ENCODE results near the gene VAPB.

The VAPB gene

DNA sequence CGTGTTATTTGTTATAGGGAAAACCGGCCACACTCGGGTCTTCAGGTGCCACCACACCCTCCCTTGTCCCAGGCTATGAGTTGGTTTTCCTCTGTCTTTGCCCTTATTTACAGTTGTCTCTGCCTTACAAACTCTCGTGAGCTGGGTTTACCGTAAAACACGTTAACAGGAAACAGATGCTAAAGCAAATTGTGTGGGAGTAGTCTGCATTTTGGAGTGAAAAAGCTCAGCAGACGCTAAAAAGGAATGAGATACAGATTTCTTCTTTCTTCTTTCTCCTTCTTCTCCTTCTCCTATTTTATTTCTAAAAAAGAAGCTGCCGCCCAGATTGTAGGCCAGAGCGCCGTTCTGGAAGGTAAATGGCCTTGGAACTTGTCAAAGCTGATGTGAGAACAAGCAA lies 74.2 kb downstream of the VAPB start:
- no peak for DNase-seq (ENCODE audit: low spot score)

DNA sequence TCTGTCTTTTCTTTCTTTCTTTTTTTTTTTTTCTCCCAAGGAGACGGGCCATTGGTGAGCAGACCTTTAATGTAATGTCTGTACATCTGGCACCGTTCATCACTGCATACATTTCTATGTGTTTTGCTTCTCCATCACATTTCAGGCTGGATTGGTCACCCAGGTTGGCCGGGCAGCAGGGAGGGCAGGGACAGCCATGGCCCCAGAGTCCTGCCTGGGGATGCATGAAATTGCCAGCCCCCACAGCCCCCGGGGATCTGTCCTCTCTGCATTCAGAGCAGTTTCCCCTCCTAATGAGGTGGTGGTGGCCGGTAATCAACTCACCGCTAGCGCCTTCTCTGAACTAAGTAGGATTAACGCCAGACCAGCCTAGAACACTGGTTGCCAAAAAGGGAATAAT lies 75.8 kb downstream of the VAPB start:
- no peak for DNase-seq (ENCODE audit: low spot score)

DNA sequence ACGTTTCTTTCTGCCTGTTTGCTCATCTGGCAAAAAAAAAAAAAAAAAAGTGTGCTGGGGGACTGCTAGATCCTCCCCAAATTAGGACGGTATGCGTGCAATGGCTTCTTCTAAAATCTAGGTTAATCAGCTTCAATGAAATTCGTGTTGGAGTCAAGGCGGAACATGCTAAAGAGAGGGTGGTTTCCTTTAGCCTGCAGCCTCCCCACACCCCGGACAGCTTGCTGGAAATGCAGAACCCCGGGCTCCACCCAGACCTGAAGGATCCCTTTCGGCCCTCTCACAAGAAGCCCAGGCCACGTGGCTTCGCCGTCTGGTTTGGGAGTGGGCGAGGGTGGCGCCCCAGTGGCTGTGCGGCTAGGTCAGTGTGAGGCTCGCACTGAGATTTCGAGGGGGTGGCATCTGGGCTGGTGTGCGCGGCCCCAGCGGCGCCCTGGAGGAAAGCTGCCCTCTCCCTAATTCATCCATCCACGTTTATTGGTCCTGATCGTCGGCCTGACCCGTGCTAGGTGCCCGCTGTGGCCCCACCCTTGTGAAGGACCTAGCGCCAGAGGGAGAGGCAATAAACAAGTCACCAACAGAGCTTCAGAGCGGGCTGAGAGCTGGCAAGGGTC lies 77.2 kb downstream of the VAPB start:
- no peak for DNase-seq (ENCODE audit: low spot score)

DNA sequence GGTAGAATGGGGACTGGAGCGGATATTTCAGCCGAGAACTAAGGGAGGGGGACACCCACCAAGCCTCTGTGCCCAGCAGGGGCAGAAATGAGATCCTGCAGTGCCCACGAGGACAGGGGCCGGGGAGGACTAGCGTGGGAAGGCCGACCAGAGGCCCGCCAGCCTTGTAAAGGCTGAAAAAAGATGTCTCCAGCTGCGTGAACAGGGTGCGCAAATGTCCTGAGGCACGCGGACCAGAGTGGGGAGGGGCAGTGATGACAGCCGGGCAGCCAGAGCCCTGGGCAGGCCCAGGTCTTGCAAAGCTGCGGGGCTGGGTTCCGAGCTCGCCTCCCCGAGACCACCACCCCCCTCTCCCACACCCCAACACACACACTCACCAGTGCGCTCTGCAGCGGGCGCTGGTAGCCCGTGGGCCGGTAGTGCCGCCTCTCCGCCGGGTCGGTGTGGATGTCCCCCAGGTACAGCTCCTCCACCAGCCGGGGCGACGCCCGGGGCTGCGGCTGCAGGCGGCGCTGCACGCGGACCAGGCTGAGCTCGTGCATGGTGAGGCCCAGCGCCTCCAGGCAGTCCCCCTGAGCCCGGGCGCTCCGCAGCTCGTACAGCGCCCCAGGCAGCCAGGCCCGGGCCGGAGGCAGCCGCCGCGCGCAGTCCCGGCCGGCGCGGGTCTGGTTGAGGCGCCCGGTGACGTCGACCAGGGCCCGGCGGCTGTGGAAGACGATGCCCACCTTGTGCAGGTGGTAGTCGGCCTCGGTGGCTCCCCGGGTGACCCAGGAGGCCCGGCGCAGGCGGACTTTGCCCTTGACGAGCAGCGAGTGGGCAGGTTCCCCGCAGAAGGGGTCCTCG lies 77.9 kb downstream of the VAPB start:
- no peak for DNase-seq (ENCODE audit: low spot score)

DNA sequence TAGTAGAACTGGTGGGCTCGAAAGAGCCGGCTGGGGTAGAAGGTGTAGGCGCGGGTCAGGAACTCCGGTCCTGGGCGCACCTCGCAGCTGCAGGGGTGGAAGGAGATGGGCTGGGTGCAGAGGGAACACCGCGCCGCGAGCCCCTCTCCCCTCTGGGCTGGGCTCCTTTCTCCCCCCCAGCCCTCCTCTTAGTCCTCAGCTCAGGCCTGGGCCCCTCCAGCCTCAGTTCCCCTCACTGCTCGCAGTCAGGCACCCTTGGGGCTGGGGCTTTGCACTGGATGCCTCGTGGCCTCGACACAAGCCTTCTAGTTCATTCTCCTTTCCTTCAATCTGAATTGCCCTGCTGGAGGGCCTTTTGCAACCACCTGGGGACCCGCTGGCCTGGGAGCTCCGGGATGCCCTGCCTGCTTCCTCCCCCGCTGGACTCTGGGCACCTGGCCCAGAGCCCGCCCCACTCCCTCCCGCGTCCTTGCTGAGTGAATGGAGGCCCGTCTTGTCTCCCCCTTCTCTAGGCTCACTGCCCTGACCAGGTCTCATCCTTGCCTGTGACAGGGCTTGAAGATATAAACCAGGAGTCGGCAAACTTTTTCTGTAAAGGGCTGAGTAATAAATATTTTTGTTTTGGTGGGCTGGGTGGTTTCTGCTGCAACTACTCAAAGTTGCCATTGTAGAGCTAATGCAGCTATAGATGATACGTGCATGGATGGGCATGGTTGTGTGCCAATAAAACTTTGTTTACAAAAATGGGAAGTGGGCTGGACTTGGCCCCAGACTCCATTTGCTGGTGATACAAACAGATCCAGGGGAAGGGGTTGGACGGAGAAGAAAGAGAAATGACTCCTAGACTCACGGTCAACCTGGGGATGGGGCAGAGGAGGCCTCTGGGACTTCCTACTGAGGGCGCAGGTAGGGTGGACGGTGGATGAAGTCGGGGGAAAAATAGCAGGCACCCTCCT lies 78.8 kb downstream of the VAPB start:
- no peak for DNase-seq (ENCODE audit: low spot score)

DNA sequence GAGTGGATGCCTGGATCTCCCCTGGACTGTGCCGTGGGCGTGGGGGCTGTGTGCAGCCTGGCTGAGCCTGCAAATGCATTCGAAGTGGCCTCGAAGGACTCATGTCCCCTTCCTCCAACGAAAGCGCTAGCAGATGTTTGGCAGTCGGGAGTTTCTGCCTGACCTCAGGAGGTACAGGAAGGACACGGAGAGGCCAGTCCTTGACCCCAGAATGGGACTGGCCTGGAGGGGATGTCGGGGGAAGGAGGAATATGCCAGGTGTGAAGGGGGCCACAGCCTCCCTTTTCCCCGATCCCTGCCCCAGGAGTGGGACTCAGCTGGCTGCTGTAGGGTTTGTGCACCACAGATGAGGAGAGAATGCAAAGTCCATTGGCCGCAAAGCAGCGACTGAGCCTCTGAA lies 80.6 kb downstream of the VAPB start:
- DNase-seq (ENCODE audit: low spot score): no peak

DNA sequence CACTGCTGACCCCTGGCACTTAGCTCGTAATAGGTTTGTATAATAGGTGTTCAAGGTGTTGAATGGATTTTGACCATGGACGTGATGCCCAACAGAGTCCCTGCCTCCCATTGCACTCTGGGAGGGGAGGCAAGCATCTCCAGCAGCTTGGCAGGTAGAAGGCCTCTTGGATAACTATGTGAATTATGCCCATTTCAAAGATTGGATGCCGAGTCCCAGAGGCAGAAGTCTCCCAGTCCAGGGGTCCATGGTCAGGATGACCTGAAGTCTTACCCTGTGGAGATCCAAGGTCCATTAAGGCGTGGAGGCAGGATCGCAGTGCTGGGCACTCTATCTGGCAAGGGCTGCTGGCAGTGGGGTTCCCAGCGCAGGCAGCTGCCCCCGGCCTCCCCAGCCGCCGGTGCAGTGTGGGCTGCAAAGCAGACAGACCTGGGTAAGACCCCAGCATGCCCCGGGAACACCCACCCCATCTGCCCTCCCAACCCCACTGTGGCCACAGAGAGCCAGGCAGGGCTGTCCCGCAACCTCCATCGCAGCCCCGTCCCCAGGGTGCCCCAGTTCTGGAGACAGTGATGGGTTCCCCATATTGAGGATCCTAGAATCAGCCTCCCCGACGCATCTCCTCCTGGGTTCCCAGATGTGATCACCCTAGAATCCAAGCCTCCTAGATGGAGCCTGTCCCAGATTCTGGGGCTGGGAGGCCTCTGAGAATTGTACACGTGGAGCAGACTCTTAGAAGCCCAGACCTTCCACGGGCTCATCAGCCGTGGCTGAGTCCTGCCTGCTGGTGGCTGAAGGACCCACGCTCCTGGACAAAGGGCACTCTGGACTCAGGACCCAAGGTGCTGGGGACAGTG lies 81.5 kb downstream of the VAPB start:
- DNase-seq (ENCODE audit: low spot score): no peak

DNA sequence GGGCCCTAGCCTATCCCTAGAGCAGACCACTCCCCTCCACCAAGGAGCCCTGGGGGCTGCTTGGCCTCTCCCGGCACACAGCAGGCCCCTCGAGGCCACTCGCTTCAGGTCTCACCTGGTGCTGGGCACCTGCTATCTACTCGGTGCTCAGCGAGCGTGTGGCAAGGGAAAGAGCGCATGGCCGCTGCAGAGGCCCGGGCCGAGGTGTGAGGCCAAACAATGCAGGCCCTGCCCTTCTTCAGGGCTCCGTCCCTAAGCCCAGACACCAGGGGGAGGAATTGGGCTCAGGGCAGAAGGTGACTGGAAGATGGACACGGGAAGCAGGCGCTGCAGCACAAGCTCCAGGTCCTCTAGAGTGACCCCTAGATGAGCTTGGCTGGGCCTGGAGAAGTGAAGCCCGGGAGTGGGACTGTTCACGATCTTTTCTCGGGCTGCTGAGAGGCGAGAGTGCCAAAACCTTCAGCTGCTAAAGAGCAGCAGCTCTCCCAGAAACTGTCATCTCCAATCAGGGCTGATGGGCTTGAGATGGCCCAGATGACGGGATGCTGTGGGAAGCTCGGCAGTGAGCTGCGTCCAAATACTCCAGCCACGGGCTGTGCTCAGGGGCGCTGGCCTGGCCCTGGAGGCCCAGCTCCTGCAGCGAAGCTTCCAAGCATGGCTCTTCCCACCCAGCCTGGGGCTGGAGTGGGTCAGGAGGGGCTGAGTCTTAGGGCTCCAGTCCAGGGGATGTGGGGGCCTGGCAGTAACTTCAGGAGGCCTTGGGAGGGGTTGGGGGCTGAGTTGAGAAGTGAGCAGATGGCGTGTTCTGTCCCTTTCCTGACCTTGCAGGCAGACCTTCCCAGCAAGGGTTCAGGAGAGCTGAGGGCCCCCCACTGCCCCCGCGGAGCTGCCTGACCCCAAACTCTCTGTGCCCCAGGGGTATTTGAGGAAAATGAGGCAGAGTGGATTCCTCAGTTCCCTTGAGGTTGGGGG lies 82.5 kb downstream of the VAPB start:
- no peak for DNase-seq (ENCODE audit: low spot score)

DNA sequence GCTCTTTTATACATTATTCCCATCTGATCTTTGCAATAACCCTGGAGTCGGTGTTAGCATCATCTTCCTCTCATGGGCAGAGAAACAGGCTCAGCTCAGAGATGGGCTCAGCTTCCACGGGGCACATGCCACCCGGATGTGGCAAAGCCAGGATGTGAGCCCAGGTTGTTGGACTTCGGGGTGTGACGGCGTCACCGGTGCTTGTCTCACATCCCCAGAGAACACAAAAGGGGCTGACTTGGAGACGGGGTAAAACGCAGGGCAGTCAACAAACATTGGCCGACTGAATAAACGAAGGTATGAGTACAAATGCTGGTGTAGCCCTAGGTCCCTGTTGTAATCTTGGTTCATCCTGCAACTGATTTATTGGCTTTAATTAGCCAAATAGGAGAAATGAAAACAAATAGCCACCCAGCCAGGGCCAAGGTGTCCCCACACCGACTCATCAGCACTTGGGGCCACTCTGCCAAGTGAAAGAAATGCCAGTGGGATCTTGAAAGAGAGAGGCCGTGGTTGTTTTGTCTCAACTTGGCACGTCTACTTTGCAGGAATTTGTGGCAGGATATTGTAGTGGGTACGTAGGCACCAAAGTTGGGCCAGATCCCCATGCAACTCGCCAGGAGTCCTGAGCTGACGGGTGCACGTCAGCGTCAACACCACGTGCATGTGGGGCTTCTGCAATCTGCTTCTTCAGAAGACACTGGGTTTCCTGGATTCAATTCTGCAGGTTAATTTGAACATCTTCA lies 83.4 kb downstream of the VAPB start:
- DNase-seq (ENCODE audit: low spot score): no peak

DNA sequence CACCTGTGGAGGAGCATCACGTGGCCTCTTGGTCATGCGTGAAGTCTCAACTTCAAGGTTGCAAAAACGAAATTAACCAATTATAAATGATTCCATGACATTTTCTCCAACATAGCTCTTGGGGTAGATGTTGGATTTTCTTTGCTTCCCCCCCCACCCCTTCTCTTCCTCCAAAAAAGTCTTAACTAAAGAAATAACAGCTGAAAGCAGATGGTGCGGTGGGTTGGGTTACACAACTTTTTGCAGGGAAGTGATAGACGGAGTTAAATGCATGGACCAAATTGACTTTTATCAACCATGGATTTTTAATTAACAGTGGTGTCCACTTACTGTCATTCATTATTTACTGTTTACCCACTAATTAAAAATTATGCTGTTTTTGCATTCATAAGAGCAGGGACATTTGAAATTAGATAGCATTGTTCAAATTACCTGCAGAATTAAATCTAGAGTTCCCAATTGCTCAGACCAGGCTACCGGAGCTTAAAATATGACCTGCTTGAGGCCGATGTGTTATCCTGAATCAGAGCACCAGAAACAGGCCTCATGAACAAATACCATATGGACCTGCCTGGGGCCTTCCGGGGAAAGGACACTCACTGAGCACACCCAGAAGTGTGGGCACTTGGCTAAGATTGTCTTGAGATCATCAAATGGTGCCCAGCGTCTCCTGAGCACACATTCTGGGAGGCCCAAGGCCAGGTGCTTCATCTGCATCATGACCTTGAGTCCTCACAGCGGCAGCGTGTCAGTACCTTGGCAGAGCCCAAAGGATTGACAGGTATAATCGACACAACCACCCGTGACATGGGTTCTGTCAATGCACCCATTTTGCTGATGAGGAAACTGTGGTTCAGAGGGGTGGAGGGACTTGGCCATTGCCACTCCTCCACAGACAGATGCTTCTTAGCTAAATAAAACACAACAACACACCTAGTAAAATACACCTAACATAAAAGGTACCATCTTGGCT lies 84.7 kb downstream of the VAPB start:
- DNase-seq (ENCODE audit: low spot score): no peak

DNA sequence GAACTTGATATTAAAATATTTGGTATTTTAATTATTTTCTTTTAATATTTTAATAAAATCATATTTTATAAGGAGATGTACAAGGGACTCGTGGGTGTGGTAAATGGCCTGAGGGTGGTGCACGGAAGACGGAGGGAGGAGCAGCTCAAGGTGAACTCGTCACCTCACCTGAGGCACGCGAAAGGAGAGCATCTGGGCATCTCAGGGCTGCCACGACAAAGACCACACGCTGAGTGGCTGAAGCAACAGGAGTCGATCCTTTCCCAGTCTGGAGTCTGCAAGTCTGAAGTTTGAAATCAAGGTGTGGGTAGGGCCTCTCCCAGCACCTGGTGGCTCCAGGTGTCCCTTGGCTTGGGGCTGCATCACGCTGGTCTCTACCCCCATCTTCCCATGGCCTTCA lies 86.4 kb downstream of the VAPB start:
- DNase-seq (ENCODE audit: low spot score): no peak

DNA sequence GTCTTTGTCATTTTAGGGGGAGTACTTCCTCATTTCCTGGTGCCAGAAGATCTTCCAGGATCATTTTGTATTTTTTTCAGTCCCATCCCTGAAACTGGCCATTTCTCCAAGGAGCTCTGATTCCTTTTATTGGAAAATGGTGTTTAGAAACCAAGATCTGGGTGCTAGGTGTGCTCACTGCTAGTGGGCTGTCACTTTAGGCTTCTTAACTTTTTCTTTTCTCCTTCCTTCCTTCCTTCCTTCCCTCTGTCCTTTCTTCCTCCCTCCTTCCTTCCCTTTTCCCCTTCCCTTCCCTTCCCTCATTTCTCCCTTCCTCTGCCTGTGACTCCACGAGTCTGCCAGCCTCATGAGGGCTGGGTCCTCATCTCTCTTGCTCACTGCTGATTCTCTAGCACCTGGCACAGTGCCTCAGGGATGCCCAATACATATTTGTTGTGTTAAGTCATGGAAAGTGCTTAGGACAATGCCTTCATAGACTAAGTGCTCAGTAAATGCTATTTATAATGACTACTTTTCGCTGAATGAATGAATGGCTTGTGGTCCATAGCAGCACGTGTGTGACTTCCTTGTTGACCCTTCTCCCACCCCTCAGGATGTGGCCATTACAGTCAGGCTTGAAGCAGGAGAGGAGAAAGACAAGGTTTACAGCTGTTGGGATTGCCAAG lies 89.2 kb downstream of the VAPB start:
- DNase-seq (ENCODE audit: low spot score): no peak

DNA sequence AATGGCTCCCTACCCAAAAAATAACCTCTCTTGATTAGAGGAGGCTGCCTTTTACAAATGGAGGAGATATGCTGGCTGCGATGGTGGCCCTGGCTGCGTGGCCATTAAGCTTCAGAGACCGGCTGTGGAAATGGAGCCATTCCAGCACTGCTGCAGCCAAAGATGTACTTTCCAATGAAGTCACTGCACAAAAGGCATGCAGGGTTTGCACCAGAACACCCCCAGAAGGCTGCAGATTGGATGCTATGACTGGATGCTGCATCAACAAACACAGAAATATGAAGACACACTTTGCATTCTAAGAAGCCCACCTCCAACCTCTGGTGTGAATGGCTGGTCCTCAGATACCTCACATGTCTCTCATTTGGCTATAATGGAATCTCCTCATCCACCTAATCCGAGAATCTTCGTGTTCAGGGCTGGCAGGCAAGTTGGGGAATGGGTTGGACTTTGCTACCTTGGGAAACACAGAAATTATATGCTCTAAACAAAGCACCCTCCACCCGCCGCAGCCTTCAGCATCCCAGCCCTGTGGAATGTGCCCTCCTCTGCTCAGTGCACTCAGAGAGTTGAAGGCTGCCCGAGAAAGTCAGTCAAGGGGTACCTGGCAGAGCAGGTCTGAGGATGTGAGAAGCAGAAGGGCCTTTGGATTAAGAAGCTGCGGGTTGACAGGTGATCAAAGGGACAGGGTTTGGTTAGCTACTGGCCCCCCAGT lies 90.9 kb downstream of the VAPB start:
- no peak for DNase-seq (ENCODE audit: low spot score)

DNA sequence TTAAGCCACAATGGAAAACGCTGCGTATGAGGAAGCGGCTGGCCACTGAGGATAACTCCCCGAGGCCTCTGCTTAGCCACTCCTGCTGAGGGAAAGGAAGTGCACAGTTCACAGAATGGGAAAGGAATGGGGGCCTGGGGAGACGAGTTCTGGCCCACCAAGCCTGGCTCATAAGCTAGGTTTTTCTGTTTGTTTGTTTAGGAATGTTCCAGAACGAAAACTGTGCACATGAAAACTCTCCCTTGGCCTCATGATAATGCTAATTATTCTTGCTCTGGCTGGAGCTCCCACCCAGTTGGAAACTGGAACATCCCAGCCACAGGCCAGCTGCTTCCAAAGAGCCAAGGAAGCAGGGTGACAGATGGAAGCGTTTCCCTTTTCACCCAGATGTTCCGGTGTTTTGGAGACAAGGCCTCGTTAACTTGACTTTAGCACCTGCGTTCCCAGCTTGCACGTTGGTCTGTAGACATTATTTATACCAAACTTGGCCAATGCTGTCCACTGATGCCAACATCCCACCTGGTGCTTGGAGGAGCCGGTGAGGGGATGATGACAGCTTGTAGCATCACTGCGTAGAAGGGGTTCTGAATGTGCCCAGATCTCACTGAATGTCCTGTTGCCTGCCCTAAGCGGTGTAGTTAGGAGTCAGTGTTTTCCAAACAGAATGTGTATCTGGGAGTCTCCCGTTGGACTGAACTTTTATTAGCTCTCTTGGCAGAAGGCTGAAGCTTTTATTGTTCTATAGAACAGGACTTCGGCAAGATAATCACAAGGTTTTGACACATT lies 91.7 kb downstream of the VAPB start:
- no peak for DNase-seq (ENCODE audit: low spot score)

DNA sequence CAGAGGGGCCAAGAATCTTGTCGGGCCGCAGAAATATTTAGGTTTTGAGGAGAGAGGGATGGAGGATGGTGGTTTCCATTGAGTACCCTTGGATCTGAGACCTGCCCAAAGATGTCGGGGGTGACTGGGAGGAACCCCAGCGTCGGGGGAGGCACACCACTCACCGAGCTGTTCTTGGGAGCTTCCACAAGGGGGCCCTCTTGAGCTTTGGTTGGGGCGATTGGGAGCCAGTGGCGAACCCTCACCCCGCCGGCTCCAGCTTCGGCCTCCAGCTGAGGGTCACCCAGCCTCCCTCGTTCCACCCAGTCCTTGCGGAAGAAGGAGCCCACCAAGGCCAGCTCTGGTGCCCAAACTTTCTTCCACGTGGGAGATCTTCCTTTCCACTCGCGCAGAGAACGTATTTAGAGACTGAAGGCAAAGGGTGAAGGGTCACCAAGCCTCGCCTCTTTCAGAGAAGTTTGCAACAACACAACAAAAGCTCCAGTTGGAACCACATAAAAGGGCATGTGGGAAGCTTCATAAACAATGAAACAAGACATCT lies 92.5 kb downstream of the VAPB start:
- peak; percentile 7 for DNase-seq (ENCODE audit: low spot score)

DNA sequence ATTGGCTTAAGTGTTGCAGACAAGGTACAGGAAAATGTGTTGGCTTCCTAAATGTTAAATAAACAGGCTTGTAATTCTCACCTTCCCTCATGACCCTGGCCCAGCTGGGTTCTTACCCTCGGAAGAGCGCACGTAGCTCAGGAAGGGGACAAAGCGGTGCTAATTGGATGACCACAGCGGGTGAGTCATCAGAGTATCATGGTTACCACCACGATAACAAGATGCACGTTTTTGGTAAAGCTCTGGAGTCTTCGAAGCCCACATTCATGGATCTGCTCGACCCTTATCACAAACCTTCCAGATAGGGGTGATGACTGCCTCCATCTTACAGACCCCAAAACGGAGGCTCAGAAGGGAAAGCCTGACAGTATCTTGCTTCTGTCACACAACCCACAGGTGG lies 93.4 kb downstream of the VAPB start:
- DNase-seq (ENCODE audit: low spot score): no peak
